ENCODE results near the gene SERPINA12. TPM values are rescaled to one million over a fixed set of nuclear protein-coding genes. Genes with fewer than 3 reads are reported as not detected.

Gene SERPINA12
- total and polyA plus RNA-seq, 2 experiments from 2014 or later: not detected

GRCh38 chr14:94536836-94537235 lies 27.6 kb upstream of the SERPINA12 start:
- Histone ChIP-seq H3F3A (replicated peaks; ENCODE audit: low read depth) (no peaks in the 10 kb centered on the region), H4K20me1 (replicated peaks; ENCODE audit: insufficient read depth) (no peaks in the 10 kb centered on the region), H3K36me3 (ENCODE audit: insufficient read depth) (no peaks in the 10 kb centered on the region), H3K4me1 (ENCODE audit: insufficient read depth) (no peaks in the 10 kb centered on the region), H2AFZ (no peak overlapping the region; the same call in 1 of the 2 replicates), H3K79me2 (replicated peaks; ENCODE audit: insufficient read depth) (no peaks in the 10 kb centered on the region), H3K27me3 (ENCODE audit: insufficient read depth) (no peaks in the 10 kb centered on the region), H3K4me2 (no peak overlapping the region), H3K27ac (ENCODE audit: low read depth) (no peak overlapping the region), H3K4me3 (no peak overlapping the region), H3K9me2 (ENCODE audit: insufficient read depth) (0 out of 2 replicates have a peak, but pooled peaks cover 6% of the 10 kb centered on the region)
- H3K36me3 Mint-ChIP-seq (ENCODE audit: low read depth): no peaks in the 10 kb centered on the region
- no peak overlapping the region for H3K4me3 Mint-ChIP-seq
- ATAC-seq (peak; percentile 63), DNase-seq (ENCODE audit: low spot score) (peak; percentile 47)
- H3K27ac Mint-ChIP-seq: no peak overlapping the region
- no peaks in the 10 kb centered on the region; the same call in 2 of the 3 replicates for H3K9me3 Mint-ChIP-seq
- H3K4me1 Mint-ChIP-seq: peaks cover 10% of the 10 kb centered on the region
- TF ChIP-seq CTCF (conservative IDR thresholded peaks at IDR 0.05; ENCODE audit: low read depth in 2 of 2) (peak; percentile 48 to 55), ETS1 (IDR thresholded peaks at IDR 0.05) (no peak)
- peaks cover 4% of the 10 kb centered on the region for H3K27me3 Mint-ChIP-seq (ENCODE audit: insufficient read depth, low read depth, poor library complexity)

- Histone ChIP-seq H3K27ac (ENCODE audit: low read depth) (no peak overlapping the region), H2AFZ (no peak overlapping the region), H3K4me3 (no peak overlapping the region), H3K79me2 (replicated peaks; ENCODE audit: insufficient read depth) (no peaks in the 10 kb centered on the region), H3F3A (replicated peaks; ENCODE audit: low read depth) (no peaks in the 10 kb centered on the region), H3K4me1 (ENCODE audit: insufficient read depth) (no peaks in the 10 kb centered on the region), H3K27me3 (ENCODE audit: insufficient read depth) (no peaks in the 10 kb centered on the region), H4K20me1 (replicated peaks; ENCODE audit: insufficient read depth) (no peaks in the 10 kb centered on the region), H3K36me3 (ENCODE audit: insufficient read depth) (no peaks in the 10 kb centered on the region), H3K4me2 (no peak overlapping the region), H3K9me2 (ENCODE audit: insufficient read depth) (0 out of 2 replicates have a peak, but pooled peaks cover 6% of the 10 kb centered on the region)
- ATAC-seq (no peak), DNase-seq (ENCODE audit: low spot score) (no peak)
- H3K4me3 Mint-ChIP-seq: no peak overlapping the region
- peaks cover 6% of the 10 kb centered on the region; the same call in 1 of the 3 replicates for H3K4me1 Mint-ChIP-seq
- H3K9me3 Mint-ChIP-seq: no peaks in the 10 kb centered on the region; the same call in 2 of the 3 replicates
- H3K36me3 Mint-ChIP-seq (ENCODE audit: low read depth): no peaks in the 10 kb centered on the region
- H3K27me3 Mint-ChIP-seq (ENCODE audit: insufficient read depth, low read depth, poor library complexity): peaks cover 4% of the 10 kb centered on the region
- H3K27ac Mint-ChIP-seq: no peak overlapping the region
- TF ChIP-seq JUNB (IDR thresholded peaks at IDR 0.05; ENCODE audit: unreplicated experiment): no peak
- TF ChIP-seq EZH2phosphoT487 (IDR thresholded peaks at IDR 0.05; ENCODE audit: unreplicated experiment): no peak
- TF ChIP-seq CTCF (conservative IDR thresholded peaks at IDR 0.05; ENCODE audit: low read depth in 2 of 2): no peak
- no peak for TF ChIP-seq REST (IDR thresholded peaks at IDR 0.05; ENCODE audit: unreplicated experiment)
- TF ChIP-seq NANOG (IDR thresholded peaks at IDR 0.05; ENCODE audit: borderline replicate concordance): no peak
- TF ChIP-seq EZH2 (IDR thresholded peaks at IDR 0.05; ENCODE audit: low read depth, unreplicated experiment): no peak
- TF ChIP-seq ZNF114 (CRISPR knock-in tag; IDR thresholded peaks at IDR 0.05): no peak
- TF ChIP-seq STAT1 (IDR thresholded peaks at IDR 0.05; ENCODE audit: unreplicated experiment): no peak
- TF ChIP-seq ETS1 (IDR thresholded peaks at IDR 0.05): no peak
- no peak for TF ChIP-seq CREB1 (CRISPR knock-in tag; IDR thresholded peaks at IDR 0.05; ENCODE audit: low read depth)
- no peak for TF ChIP-seq POLR2AphosphoS5 (IDR thresholded peaks at IDR 0.05; ENCODE audit: low read depth)
- TF ChIP-seq ZNF331 (CRISPR knock-in tag; IDR thresholded peaks at IDR 0.05; ENCODE audit: low read depth): no peak
Observed at GRCh38 chr14:94535506-94535905, 26.2 kb upstream of the SERPINA12 start.
